HepG2 (cell line): ENCODE measurements around the gene ZBED5. TPM values are rescaled to one million over a fixed set of nuclear protein-coding genes. Genes with fewer than 3 reads are reported as not detected.

Source experiments
- ARID2 ChIP-seq: sonication (generic); formaldehyde crosslinking; IDR thresholded peaks from 2 replicates; pipeline ENCODE4 v1.8.1; 2022; ENCODE audit warnings: mild to moderate bottlenecking, missing genetic modification reagents, borderline replicate concordance
- ARNT ChIP-seq: fragments of 450-650 bp; IDR thresholded peaks from 2 replicates; pipeline ENCODE4 v1.6.1; 2017
- CHD2 ChIP-seq: IDR thresholded peaks from 2 replicates; pipeline ENCODE4 v1.6.1; 2011; ENCODE audit warnings: low read depth, low read length, improper control_type of control experiment
- EHMT2 ChIP-seq: fragments of 200-600 bp; sonication (generic); IDR thresholded peaks from 2 replicates; pipeline ENCODE4 v1.7.0; 2017; ENCODE audit warnings: antibody characterized with exemption, low read depth, low read length, borderline replicate concordance
- HNRNPH1 ChIP-seq: fragments of 200-400 bp; formaldehyde crosslinking; optimal IDR thresholded peaks from 2 replicates; pipeline ENCODE3; 2017; ENCODE audit warnings: mild to moderate bottlenecking, low read depth, low read length
- POGZ ChIP-seq: sonication (generic); formaldehyde crosslinking; IDR thresholded peaks from 2 replicates; pipeline ENCODE4 v1.4.0; 2020; ENCODE audit warnings: mild to moderate bottlenecking, missing genetic modification reagents
- RFXAP ChIP-seq: sonication (generic); formaldehyde crosslinking; IDR thresholded peaks from 2 replicates; pipeline ENCODE4 v1.4.0; 2020; ENCODE audit warnings: missing genetic modification reagents, borderline replicate concordance
- SIX4 ChIP-seq: sonication (generic); formaldehyde crosslinking; IDR thresholded peaks from 2 replicates; pipeline ENCODE4 v1.4.0; 2020; ENCODE audit warnings: missing genetic modification reagents
- SMAD1 ChIP-seq: sonication (generic); formaldehyde crosslinking; IDR thresholded peaks from 2 replicates; pipeline ENCODE4 v1.4.0; 2020; ENCODE audit warnings: missing genetic modification reagents, low read depth, mild to moderate bottlenecking, borderline replicate concordance
- SNRNP70 ChIP-seq: fragments of 200-400 bp; formaldehyde crosslinking; IDR thresholded peaks from 2 replicates; pipeline ENCODE4 v1.6.1; 2017; ENCODE audit warnings: mild to moderate bottlenecking, low read depth, low read length, moderate library complexity
- ZFP36L1 ChIP-seq: sonication (generic); formaldehyde crosslinking; IDR thresholded peaks from 2 replicates; pipeline ENCODE4 v1.8.0; 2022; ENCODE audit warnings: mild to moderate bottlenecking, missing genetic modification reagents, moderate library complexity
- ZNF430 ChIP-seq: sonication (generic); formaldehyde crosslinking; IDR thresholded peaks from 2 replicates; pipeline ENCODE4 v1.9.0; 2021; ENCODE audit warnings: mild to moderate bottlenecking, missing genetic modification reagents
- ZNF563 ChIP-seq: sonication (generic); formaldehyde crosslinking; IDR thresholded peaks from 2 replicates; pipeline ENCODE4 v1.8.0; 2022; ENCODE audit warnings: mild to moderate bottlenecking, moderate library complexity, missing genetic modification reagents
- polyA plus RNA-seq, 8 experiments: library from polyadenylated mRNA; depleted of rRNA in 3 of 8; stranded (reverse) in 7 of 8; unstranded in 1 of 8; fragments of >200 nt; fragmentation: Illumina TruSeq in 4 of 8; extraction: Trizol in 4 of 8; gene quantifications; 2 replicates each; pipeline versions ENCODE4 v1.2.1 to v1.2.3, GENCODE V29; 2011 to 2016; ENCODE audit warnings: low read depth in 4 of 8, missing spikeins in 1 of 8, mixed read lengths in 1 of 8; ENCODE audit not compliant: insufficient read depth in 1 of 8
- total RNA-seq, 5 experiments: library from RNA; depleted of rRNA; stranded (reverse); fragments of >200 nt; fragmentation: Illumina TruSeq; extraction: Trizol; gene quantifications; 2 replicates each; pipeline ENCODE4 v1.2.3, GENCODE V29; 2016; ENCODE audit warnings: low read depth in 1 of 5
- TF ChIP-seq, protein P1 (sequence below): sonication (generic); formaldehyde crosslinking; IDR thresholded peaks from 2 replicates; pipeline ENCODE4 v1.4.0; 2020; ENCODE audit warnings: missing genetic modification reagents, borderline replicate concordance
- TF ChIP-seq, protein P2 (sequence below): IDR thresholded peaks from 2 replicates; pipeline ENCODE4 v1.6.1; 2016; ENCODE audit warnings: missing compliant biosample characterization, missing genetic modification reagents, borderline replicate concordance
- TF ChIP-seq, protein P3 (sequence below): IDR thresholded peaks from 2 replicates; pipeline ENCODE4 v1.6.1; 2016; ENCODE audit warnings: missing biosample characterization, missing genetic modification reagents, low read depth
- TF ChIP-seq, protein P4 (sequence below): sonication (generic); formaldehyde crosslinking; IDR thresholded peaks from 2 replicates; pipeline ENCODE4 v1.9.0; 2021; ENCODE audit warnings: missing genetic modification reagents, borderline replicate concordance
- TF ChIP-seq, protein P5 (sequence below): sonication (generic); formaldehyde crosslinking; IDR thresholded peaks from 2 replicates; pipeline ENCODE4 v1.4.0; 2020; ENCODE audit warnings: missing genetic modification reagents; ENCODE audit errors: not compliant biosample characterization

ZBED5 gene
- total and polyA plus RNA-seq, 2 of the 13 experiments (the other 11 are each of a cell fraction or from before 2014, with no cell fraction given): 18.2 to 38.6 TPM

DNA sequence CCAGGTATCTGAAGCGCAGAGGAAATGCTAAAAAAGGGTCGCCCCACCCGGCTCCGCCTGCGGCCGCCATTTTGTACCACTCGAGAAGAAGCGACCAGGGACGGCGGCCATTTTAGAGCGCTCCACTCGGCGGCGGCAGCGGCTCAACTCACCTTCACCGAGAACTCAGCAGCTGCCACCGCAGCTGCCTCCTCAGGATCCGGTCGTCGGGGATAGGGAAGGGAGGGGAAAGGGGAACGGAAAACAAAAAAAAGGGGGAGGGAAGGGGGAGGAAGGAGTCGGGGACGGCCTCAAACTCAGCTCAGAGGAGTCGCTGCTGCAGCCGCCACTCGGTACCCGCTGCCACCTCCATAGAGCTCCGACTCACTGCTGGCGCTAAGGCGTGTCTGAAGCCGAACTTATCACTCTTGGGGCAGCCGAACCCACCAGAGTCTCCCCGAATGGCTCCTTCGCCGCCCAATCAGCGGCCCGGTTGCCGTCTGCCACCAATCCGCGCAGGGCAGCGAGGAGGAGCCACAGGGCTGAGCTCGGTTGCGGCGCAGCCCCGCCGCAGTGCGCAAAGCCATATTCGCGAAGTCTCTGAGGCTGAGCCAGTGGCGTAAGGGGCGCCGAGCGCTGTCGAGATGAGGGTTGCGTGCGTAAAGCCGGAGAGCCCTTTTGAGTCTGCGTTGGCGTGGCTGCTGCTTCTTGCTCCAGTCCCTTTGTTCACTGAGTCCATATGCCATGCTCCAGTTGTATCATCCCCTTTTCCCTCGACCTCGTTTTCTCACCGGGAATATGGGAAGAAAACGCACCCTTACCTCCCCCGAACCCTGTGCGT, 49.1 kb downstream of the ZBED5 start, which contains the start of gene EIF4G2 (continued):
- TF ChIP-seq, protein P1, sequence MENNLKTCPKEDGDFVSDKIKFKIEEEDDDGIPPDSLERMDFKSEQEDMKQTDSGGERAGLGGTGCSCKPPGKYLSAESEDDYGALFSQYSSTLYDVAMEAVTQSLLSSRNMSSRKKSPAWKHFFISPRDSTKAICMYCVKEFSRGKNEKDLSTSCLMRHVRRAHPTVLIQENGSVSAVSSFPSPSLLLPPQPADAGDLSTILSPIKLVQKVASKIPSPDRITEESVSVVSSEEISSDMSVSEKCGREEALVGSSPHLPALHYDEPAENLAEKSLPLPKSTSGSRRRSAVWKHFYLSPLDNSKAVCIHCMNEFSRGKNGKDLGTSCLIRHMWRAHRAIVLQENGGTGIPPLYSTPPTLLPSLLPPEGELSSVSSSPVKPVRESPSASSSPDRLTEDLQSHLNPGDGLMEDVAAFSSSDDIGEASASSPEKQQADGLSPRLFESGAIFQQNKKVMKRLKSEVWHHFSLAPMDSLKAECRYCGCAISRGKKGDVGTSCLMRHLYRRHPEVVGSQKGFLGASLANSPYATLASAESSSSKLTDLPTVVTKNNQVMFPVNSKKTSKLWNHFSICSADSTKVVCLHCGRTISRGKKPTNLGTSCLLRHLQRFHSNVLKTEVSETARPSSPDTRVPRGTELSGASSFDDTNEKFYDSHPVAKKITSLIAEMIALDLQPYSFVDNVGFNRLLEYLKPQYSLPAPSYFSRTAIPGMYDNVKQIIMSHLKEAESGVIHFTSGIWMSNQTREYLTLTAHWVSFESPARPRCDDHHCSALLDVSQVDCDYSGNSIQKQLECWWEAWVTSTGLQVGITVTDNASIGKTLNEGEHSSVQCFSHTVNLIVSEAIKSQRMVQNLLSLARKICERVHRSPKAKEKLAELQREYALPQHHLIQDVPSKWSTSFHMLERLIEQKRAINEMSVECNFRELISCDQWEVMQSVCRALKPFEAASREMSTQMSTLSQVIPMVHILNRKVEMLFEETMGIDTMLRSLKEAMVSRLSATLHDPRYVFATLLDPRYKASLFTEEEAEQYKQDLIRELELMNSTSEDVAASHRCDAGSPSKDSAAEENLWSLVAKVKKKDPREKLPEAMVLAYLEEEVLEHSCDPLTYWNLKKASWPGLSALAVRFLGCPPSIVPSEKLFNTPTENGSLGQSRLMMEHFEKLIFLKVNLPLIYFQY (CRISPR knock-in tag): no peak; the same call in 1 of the 2 replicates
- TF ChIP-seq POGZ (CRISPR knock-in tag) (peak; percentile 87), RFXAP (peak; percentile 89), SNRNP70 (peak; percentile 96), SIX4 (0 out of 2 replicates have a peak, but pooled peaks have one; percentile 9), ZNF563 (CRISPR knock-in tag) (peak; percentile 89), SMAD1 (CRISPR knock-in tag) (no peak), CHD2 (peak; percentile 41; the same call in 1 of the 2 replicates), EHMT2 (no peak), ARNT (no peak), ZFP36L1 (CRISPR knock-in tag) (peak; percentile 84; the same call in 1 of the 2 replicates), ARID2 (CRISPR knock-in tag) (peak; percentile 29; the same call in 1 of the 2 replicates), HNRNPH1 (peak; percentile 99), ZNF430 (peak; percentile 81)
- TF ChIP-seq, protein P2, sequence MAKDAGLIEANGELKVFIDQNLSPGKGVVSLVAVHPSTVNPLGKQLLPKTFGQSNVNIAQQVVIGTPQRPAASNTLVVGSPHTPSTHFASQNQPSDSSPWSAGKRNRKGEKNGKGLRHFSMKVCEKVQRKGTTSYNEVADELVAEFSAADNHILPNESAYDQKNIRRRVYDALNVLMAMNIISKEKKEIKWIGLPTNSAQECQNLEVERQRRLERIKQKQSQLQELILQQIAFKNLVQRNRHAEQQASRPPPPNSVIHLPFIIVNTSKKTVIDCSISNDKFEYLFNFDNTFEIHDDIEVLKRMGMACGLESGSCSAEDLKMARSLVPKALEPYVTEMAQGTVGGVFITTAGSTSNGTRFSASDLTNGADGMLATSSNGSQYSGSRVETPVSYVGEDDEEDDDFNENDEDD (CRISPR knock-in tag): peak; percentile 35; the same call in 1 of the 2 replicates
- TF ChIP-seq, protein P3, sequence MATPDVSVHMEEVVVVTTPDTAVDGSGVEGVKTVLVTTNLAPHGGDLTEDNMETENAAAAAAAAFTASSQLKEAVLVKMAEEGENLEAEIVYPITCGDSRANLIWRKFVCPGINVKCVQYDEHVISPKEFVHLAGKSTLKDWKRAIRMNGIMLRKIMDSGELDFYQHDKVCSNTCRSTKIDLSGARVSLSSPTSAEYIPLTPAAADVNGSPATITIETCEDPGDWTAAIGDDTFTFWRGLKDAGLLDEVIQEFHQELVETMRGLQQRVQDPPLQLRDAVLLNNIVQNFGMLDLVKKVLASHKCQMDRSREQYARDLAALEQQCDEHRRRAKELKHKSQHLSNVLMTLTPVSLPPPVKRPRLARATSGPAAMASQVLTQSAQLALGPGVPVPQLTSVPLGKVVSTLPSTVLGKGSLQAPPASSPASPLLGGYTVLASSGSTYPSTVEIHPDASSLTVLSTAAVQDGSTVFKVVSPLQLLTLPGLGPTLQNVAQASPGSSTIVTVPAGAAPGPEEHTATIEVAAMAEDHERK (CRISPR knock-in tag): no peak
- TF ChIP-seq, protein P4, sequence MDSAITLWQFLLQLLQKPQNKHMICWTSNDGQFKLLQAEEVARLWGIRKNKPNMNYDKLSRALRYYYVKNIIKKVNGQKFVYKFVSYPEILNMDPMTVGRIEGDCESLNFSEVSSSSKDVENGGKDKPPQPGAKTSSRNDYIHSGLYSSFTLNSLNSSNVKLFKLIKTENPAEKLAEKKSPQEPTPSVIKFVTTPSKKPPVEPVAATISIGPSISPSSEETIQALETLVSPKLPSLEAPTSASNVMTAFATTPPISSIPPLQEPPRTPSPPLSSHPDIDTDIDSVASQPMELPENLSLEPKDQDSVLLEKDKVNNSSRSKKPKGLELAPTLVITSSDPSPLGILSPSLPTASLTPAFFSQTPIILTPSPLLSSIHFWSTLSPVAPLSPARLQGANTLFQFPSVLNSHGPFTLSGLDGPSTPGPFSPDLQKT (CRISPR knock-in tag): no peak; the same call in 1 of the 2 replicates
- TF ChIP-seq, protein P5, sequence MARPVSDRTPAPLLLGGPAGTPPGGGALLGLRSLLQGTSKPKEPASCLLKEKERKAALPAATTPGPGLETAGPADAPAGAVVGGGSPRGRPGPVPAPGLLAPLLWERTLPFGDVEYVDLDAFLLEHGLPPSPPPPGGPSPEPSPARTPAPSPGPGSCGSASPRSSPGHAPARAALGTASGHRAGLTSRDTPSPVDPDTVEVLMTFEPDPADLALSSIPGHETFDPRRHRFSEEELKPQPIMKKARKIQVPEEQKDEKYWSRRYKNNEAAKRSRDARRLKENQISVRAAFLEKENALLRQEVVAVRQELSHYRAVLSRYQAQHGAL (CRISPR knock-in tag): peak; percentile 45
